ENCODE results near the gene RAB5B. TPM values are rescaled to one million over a fixed set of nuclear protein-coding genes. Genes with fewer than 3 reads are reported as not detected.

RAB5B gene
- total RNA-seq (2021) (73.9 and 78.1 TPM in 2 replicates), Bru-seq, nascent RNA (percentile 76 among the genes with signal in this experiment), BruChase-seq, experiment 1, labeled RNA remaining after a 2-hour chase (percentile 88 among the genes with signal in this experiment), BruChase-seq, experiment 2, labeled RNA remaining after a 6-hour chase (percentile 92 among the genes with signal in this experiment)
- long read RNA-seq, full-length matches to known transcripts, result 116 of 141 reads
- long read RNA-seq, partial matches to known transcripts, result 4 of 141 reads
- long read RNA-seq, other reads (novel, unspliced or antisense), result 21 of 141 reads

GRCh38 chr12:55973599-55974307 lies at the start of gene RAB5B:
RAB5B (plus strand) TSS chr12:55974078; CDS start chr12:55986961, 12,883 bp downstream.
- H3K9me3 ChIP-seq (ENCODE audit: low read depth, low read length, poor library complexity, severe bottlenecking), result no peaks in the 10 kb centered on the region
- H3K4me3 ChIP-seq (ENCODE audit: low read depth, low read length, poor library complexity, severe bottlenecking), result peak within 1 kb of the TSS; percentile 92
- peaks cover 22% of the 10 kb centered on the region for H3K36me3 ChIP-seq (ENCODE audit: insufficient read depth, low read length, poor library complexity, severe bottlenecking)
- BruUV-seq (replicated peaks), result no TSS peak
- peak; percentile 100 for DNase-seq (ENCODE audit: low spot score)
- ChIA-PET POLR2A (ENCODE audit: low non-redundant PET) (interaction anchor here (0.6 to 0.9 kb wide), 3 partner anchors 33 to 144 kb away, joined by 3 to 28 read pairs (median 3); partner anchors contain the start of gene DNAJC14), CTCF (interaction anchor here (0.6 to 1.2 kb wide), 4 partner anchors 22 to 830 kb away, joined by 5 to 7 read pairs (median 6); no protein-coding TSS in a partner anchor)
- peaks cover 8% of the 10 kb centered on the region for H3K4me1 ChIP-seq (ENCODE audit: insufficient read depth, low read length, poor library complexity, severe bottlenecking)
- TF ChIP-seq EZH2 (IDR thresholded peaks at IDR 0.05; ENCODE audit: borderline replicate concordance, low read depth, low read length, poor library complexity, severe bottlenecking), result no peak
- no peak for TF ChIP-seq CTCF (conservative IDR thresholded peaks at IDR 0.05; ENCODE audit: low read depth, low read length)
- peak within 1 kb of the TSS; percentile 81 for H3K27ac ChIP-seq (ENCODE audit: low read depth, low read length, poor library complexity, severe bottlenecking)
- intact Hi-C loops (cut with micrococcal nuclease; ENCODE audit: unreplicated experiment), result no loop called here
- no peaks in the 10 kb centered on the region for H3K27me3 ChIP-seq (replicated peaks; ENCODE audit: insufficient read depth, low read depth, low read length, poor library complexity)

GRCh38 chr12:55925371-55925770 lies 48.5 kb upstream of the RAB5B start:
- peaks cover 5% of the 10 kb centered on the region for H3K36me3 ChIP-seq (ENCODE audit: insufficient read depth, low read length, poor library complexity, severe bottlenecking)
- intact Hi-C loops (cut with micrococcal nuclease; ENCODE audit: unreplicated experiment), result no loop called here
- no TSS peak for BruUV-seq (replicated peaks)
- H3K9me3 ChIP-seq (ENCODE audit: low read depth, low read length, poor library complexity, severe bottlenecking), result no peaks in the 10 kb centered on the region
- ChIA-PET POLR2A (ENCODE audit: low non-redundant PET) (no interaction called here), CTCF (interaction anchor here (0.6 kb wide), 1 partner anchor 60 kb away, joined by 3 read pairs; no protein-coding TSS in a partner anchor)
- peak overlapping the region; percentile 91 for H3K4me3 ChIP-seq (ENCODE audit: low read depth, low read length, poor library complexity, severe bottlenecking)
- peak overlapping the region; percentile 95 for H3K27ac ChIP-seq (ENCODE audit: low read depth, low read length, poor library complexity, severe bottlenecking)
- peaks cover 23% of the 10 kb centered on the region for H3K4me1 ChIP-seq (ENCODE audit: insufficient read depth, low read length, poor library complexity, severe bottlenecking)
- no peaks in the 10 kb centered on the region for H3K27me3 ChIP-seq (replicated peaks; ENCODE audit: insufficient read depth, low read depth, low read length, poor library complexity)
- DNase-seq (ENCODE audit: low spot score), result no peak
- TF ChIP-seq CTCF (conservative IDR thresholded peaks at IDR 0.05; ENCODE audit: low read depth, low read length), result no peak
- no peak for TF ChIP-seq EZH2 (IDR thresholded peaks at IDR 0.05; ENCODE audit: borderline replicate concordance, low read depth, low read length, poor library complexity, severe bottlenecking)

GRCh38 chr12:55925870-55926737 lies 47.8 kb upstream of the RAB5B start:
- Histone ChIP-seq H3K27me3 (replicated peaks; ENCODE audit: insufficient read depth, low read depth, low read length, poor library complexity) (no peaks in the 10 kb centered on the region), H3K36me3 (ENCODE audit: insufficient read depth, low read length, poor library complexity, severe bottlenecking) (peaks cover 5% of the 10 kb centered on the region), H3K9me3 (ENCODE audit: low read depth, low read length, poor library complexity, severe bottlenecking) (no peaks in the 10 kb centered on the region), H3K4me1 (ENCODE audit: insufficient read depth, low read length, poor library complexity, severe bottlenecking) (peaks cover 26% of the 10 kb centered on the region), H3K4me3 (ENCODE audit: low read depth, low read length, poor library complexity, severe bottlenecking) (peak overlapping the region; percentile 91), H3K27ac (ENCODE audit: low read depth, low read length, poor library complexity, severe bottlenecking) (peak overlapping the region; percentile 95)
- no peak for DNase-seq (ENCODE audit: low spot score)
- intact Hi-C loops (cut with micrococcal nuclease; ENCODE audit: unreplicated experiment), result loop anchor here (2.0 kb wide), 3 partner anchors 95 to 187 kb away; no protein-coding TSS in a partner anchor
- ChIA-PET CTCF (interaction anchor here (0.6 to 0.7 kb wide), 5 partner anchors 11 to 96 kb away, joined by 3 to 5 read pairs (median 3); no protein-coding TSS in a partner anchor), POLR2A (ENCODE audit: low non-redundant PET) (interaction anchor here (0.7 kb wide), 1 partner anchor 47 kb away, joined by 3 read pairs; the partner anchor contains the start of gene RAB5B)
- TF ChIP-seq EZH2 (IDR thresholded peaks at IDR 0.05; ENCODE audit: borderline replicate concordance, low read depth, low read length, poor library complexity, severe bottlenecking), result no peak
- TF ChIP-seq CTCF (conservative IDR thresholded peaks at IDR 0.05; ENCODE audit: low read depth, low read length), result no peak
- BruUV-seq (replicated peaks), result TSS peak; percentile 68

Data from A673 (cell line).